ENCODE results near the gene NF2. TPM values are rescaled to one million over a fixed set of nuclear protein-coding genes. Genes with fewer than 3 reads are reported as not detected.

The NF2 gene
- total RNA-seq, 1 experiment from 2014 or later: 50.9 TPM

DNA sequence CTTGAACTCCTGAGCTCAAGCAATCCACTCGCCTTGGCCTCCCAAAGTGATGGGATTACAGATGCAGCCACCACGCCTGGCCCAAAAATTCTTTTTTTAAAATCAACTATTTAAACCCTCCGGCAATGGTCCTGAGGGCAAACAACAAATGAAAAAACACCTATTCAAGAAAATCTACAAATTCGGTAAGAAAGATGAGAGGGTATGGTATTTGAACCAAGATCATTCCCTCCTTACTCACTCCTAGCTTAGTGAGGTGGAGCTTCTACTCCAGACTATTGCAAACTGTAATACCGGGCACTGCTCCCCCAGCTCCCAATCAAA, 2.1 kb downstream of the NF2 start:
- Histone ChIP-seq H3K4me2 (ENCODE audit: insufficient read depth, insufficient read length, low read length) (no peak overlapping the region), H3T11ph (ENCODE audit: low read length) (no peak overlapping the region), H3K9ac (ENCODE audit: extremely low read depth, insufficient read length, low read length) (no peak overlapping the region), H3K18ac (ENCODE audit: insufficient read length, low read depth, low read length) (no peak overlapping the region), H2AFZ (ENCODE audit: low read length) (no peak overlapping the region), H3K23ac (ENCODE audit: insufficient read length, low read depth, low read length) (no peak overlapping the region), H3K27me3 (ENCODE audit: insufficient read depth, low read length) (no peaks in the 10 kb centered on the region), H4K5ac (ENCODE audit: insufficient read length, low read depth, low read length) (no peak overlapping the region), H4K91ac (ENCODE audit: insufficient read length, low read depth, low read length) (no peak overlapping the region), H3K23me2 (ENCODE audit: insufficient read length, low read depth, low read length, poor library complexity, severe bottlenecking) (peaks cover 4% of the 10 kb centered on the region), H3K4me1 (ENCODE audit: insufficient read depth, low read length) (peaks cover 2% of the 10 kb centered on the region), H2BK12ac (ENCODE audit: insufficient read length, low read depth, low read length) (no peak overlapping the region), H3K56ac (ENCODE audit: insufficient read length, low read depth, low read length) (no peak overlapping the region), H2BK120ac (ENCODE audit: low read depth, low read length, poor library complexity, severe bottlenecking) (no peak overlapping the region), H3K9me3 (ENCODE audit: control insufficient read depth, low read depth, low read length) (no peaks in the 10 kb centered on the region), H2BK20ac (ENCODE audit: low read depth, low read length, poor library complexity, severe bottlenecking) (no peak overlapping the region), H3K27ac (ENCODE audit: insufficient read length, low read depth, low read length) (no peak overlapping the region), H3K79me1 (ENCODE audit: insufficient read depth, low read depth, low read length, poor library complexity, severe bottlenecking) (no peaks in the 10 kb centered on the region), H4K20me1 (ENCODE audit: control insufficient read depth, insufficient read depth, insufficient read length) (no peaks in the 10 kb centered on the region), H3K79me2 (ENCODE audit: insufficient read depth, low read length) (peaks cover 4% of the 10 kb centered on the region; the same call in 1 of the 2 replicates), H2BK5ac (ENCODE audit: insufficient read length, low read length) (no peak overlapping the region), H3K4ac (ENCODE audit: low read depth, low read length) (no peak overlapping the region), H2AK5ac (ENCODE audit: insufficient read length, low read length) (no peak overlapping the region), H2BK15ac (ENCODE audit: low read depth, low read length) (no peak overlapping the region), H4K8ac (replicated peaks; ENCODE audit: insufficient read length, low read depth, low read length) (no peak overlapping the region), H3K14ac (ENCODE audit: insufficient read depth, low read length) (no peak overlapping the region)
- TF ChIP-seq, protein P1, sequence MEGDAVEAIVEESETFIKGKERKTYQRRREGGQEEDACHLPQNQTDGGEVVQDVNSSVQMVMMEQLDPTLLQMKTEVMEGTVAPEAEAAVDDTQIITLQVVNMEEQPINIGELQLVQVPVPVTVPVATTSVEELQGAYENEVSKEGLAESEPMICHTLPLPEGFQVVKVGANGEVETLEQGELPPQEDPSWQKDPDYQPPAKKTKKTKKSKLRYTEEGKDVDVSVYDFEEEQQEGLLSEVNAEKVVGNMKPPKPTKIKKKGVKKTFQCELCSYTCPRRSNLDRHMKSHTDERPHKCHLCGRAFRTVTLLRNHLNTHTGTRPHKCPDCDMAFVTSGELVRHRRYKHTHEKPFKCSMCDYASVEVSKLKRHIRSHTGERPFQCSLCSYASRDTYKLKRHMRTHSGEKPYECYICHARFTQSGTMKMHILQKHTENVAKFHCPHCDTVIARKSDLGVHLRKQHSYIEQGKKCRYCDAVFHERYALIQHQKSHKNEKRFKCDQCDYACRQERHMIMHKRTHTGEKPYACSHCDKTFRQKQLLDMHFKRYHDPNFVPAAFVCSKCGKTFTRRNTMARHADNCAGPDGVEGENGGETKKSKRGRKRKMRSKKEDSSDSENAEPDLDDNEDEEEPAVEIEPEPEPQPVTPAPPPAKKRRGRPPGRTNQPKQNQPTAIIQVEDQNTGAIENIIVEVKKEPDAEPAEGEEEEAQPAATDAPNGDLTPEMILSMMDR (conservative IDR thresholded peaks at IDR 0.05): no peak
- Mint-ChIP-seq H3K36me3 (ENCODE audit: insufficient read depth in 1 of 3, low read depth in 3 of 3) (no peaks in the 10 kb centered on the region; a peak in 2 of 7 replicates), H3K27ac (no peak overlapping the region), H3K4me3 (peak overlapping the region in 1 of 2 experiments; percentile 10; a peak in 2 of 5 replicates), H3K4me1 (peaks cover 20 to 27% of the 10 kb centered on the region in 2 experiments), H3K9me3 (no peaks in the 10 kb centered on the region), H3K27me3 (ENCODE audit: low read depth) (no peaks in the 10 kb centered on the region)
- DNase-seq: no peak
- WGBS (ENCODE audit: extremely low coverage, insufficient read length, low lambda C conversion rate): no CpG with 5 or more reads among the region's 5 CpGs

All from H9 (cell line).